H1 (cell line): Measurements from ENCODE around the gene WWC2. TPM values are rescaled to one million over a fixed set of nuclear protein-coding genes. Genes with fewer than 3 reads are reported as not detected.

ENCODE experiments used
- BCL11A ChIP-seq, 2 experiments: IDR thresholded peaks; one replicate each; pipeline ENCODE4 v1.6.1; 2011; ENCODE audit warnings: low read depth in 2 of 2, low read length in 2 of 2, mild to moderate bottlenecking in 2 of 2
- CTBP2 ChIP-seq: IDR thresholded peaks from 2 replicates; pipeline ENCODE4 v1.7.0; 2011; ENCODE audit warnings: borderline replicate concordance, mild to moderate bottlenecking, moderate library complexity, mixed read lengths, low read length; ENCODE audit not compliant: insufficient read depth, insufficient read length
- PHF8 ChIP-seq: fragments of 200-600 bp; sonication (generic); conservative IDR thresholded peaks from 2 replicates; pipeline ENCODE4 v1.7.1; 2012; ENCODE audit warnings: low read depth, mild to moderate bottlenecking, inconsistent platforms, low read length, moderate library complexity
- RNF2 ChIP-seq: fragments of 200-900, 300-1000 bp; sonication (generic); IDR thresholded peaks from 2 replicates; pipeline ENCODE4 v1.7.1; 2016; ENCODE audit warnings: borderline replicate concordance, low read depth, mild to moderate bottlenecking, antibody characterized with exemption, low read length; ENCODE audit not compliant: poor library complexity, severe bottlenecking; ENCODE audit errors: missing control alignments
- polyA plus RNA-seq, 7 experiments: library from polyadenylated mRNA; depleted of rRNA in 3 of 7; stranded (reverse) in 5 of 7; unstranded in 2 of 7; fragments of >200 nt in 5 of 7; fragments of 200-250 nt in 2 of 7; gene quantifications; 1 replicate in 5 of 7; 2 replicates in 1 of 7; 4 replicates in 1 of 7; pipeline versions ENCODE4 v1.2.1 to v1.2.3, GENCODE V29; 2011 to 2013; ENCODE audit warnings: missing spikeins in 2 of 7, mixed read lengths in 2 of 7
- total RNA-seq: library from RNA; stranded (reverse); fragmentation: NEBNext Ultra II Directional; extraction: Animal tissue kit (Norgen Biotek cat#: 25700); gene quantifications from 2 replicates; pipeline ENCODE4 v1.2.1, GENCODE V29; 2021
- TF ChIP-seq, protein P1 (sequence below), 3 experiments: IDR thresholded peaks; 1 replicate in 2 of 3; 2 replicates in 1 of 3; pipeline versions ENCODE4 v1.5.1 to v1.6.1; 2011; ENCODE audit warnings: low read length in 3 of 3, mild to moderate bottlenecking in 3 of 3, inconsistent platforms in 2 of 3, low read depth in 1 of 3, moderate library complexity in 1 of 3; ENCODE audit not compliant: insufficient read depth in 1 of 3; ENCODE audit errors: control extremely low read depth in 1 of 3
- TF ChIP-seq, protein P2 (sequence below): fragments of 300-600 bp; sonication (generic); IDR thresholded peaks from 2 replicates; pipeline ENCODE4 v1.7.1; 2012; ENCODE audit warnings: low read length, moderate library complexity, mild to moderate bottlenecking, inconsistent platforms; ENCODE audit not compliant: insufficient replicate concordance

WWC2 gene
- total and polyA plus RNA-seq, 2 of the 8 experiments (the other 6 are each of a cell fraction or from before 2014, with no cell fraction given) = 17.6 to 135 TPM

DNA sequence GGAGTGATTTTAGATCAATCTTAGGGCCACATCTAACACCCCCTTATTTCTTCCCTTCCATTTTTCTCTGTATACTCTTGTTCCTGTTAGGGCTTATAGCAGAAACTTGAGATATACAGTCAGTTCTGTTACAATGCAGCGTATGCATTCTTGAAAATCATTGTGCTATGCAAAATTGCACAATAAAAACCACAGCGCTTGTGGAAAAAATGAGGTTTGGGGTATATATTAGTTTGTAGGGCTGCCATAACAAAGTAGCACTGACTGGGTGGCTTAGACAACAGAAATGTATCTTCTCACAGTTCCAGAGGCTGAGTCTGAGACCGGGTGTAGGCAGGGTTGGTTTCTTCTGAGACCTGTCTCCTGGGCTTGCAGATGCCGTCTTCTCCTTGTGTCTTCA lies 59.0 kb downstream of the WWC2 start (continued):
- no peak for TF ChIP-seq PHF8
- TF ChIP-seq, protein P1, sequence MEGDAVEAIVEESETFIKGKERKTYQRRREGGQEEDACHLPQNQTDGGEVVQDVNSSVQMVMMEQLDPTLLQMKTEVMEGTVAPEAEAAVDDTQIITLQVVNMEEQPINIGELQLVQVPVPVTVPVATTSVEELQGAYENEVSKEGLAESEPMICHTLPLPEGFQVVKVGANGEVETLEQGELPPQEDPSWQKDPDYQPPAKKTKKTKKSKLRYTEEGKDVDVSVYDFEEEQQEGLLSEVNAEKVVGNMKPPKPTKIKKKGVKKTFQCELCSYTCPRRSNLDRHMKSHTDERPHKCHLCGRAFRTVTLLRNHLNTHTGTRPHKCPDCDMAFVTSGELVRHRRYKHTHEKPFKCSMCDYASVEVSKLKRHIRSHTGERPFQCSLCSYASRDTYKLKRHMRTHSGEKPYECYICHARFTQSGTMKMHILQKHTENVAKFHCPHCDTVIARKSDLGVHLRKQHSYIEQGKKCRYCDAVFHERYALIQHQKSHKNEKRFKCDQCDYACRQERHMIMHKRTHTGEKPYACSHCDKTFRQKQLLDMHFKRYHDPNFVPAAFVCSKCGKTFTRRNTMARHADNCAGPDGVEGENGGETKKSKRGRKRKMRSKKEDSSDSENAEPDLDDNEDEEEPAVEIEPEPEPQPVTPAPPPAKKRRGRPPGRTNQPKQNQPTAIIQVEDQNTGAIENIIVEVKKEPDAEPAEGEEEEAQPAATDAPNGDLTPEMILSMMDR (IDR thresholded peaks at IDR 0.05; ENCODE audit: control extremely low read depth in 1 of 3, insufficient read depth in 1 of 3, low read depth in 1 of 3, low read length in 3 of 3) = no peak
- TF ChIP-seq, protein P2, sequence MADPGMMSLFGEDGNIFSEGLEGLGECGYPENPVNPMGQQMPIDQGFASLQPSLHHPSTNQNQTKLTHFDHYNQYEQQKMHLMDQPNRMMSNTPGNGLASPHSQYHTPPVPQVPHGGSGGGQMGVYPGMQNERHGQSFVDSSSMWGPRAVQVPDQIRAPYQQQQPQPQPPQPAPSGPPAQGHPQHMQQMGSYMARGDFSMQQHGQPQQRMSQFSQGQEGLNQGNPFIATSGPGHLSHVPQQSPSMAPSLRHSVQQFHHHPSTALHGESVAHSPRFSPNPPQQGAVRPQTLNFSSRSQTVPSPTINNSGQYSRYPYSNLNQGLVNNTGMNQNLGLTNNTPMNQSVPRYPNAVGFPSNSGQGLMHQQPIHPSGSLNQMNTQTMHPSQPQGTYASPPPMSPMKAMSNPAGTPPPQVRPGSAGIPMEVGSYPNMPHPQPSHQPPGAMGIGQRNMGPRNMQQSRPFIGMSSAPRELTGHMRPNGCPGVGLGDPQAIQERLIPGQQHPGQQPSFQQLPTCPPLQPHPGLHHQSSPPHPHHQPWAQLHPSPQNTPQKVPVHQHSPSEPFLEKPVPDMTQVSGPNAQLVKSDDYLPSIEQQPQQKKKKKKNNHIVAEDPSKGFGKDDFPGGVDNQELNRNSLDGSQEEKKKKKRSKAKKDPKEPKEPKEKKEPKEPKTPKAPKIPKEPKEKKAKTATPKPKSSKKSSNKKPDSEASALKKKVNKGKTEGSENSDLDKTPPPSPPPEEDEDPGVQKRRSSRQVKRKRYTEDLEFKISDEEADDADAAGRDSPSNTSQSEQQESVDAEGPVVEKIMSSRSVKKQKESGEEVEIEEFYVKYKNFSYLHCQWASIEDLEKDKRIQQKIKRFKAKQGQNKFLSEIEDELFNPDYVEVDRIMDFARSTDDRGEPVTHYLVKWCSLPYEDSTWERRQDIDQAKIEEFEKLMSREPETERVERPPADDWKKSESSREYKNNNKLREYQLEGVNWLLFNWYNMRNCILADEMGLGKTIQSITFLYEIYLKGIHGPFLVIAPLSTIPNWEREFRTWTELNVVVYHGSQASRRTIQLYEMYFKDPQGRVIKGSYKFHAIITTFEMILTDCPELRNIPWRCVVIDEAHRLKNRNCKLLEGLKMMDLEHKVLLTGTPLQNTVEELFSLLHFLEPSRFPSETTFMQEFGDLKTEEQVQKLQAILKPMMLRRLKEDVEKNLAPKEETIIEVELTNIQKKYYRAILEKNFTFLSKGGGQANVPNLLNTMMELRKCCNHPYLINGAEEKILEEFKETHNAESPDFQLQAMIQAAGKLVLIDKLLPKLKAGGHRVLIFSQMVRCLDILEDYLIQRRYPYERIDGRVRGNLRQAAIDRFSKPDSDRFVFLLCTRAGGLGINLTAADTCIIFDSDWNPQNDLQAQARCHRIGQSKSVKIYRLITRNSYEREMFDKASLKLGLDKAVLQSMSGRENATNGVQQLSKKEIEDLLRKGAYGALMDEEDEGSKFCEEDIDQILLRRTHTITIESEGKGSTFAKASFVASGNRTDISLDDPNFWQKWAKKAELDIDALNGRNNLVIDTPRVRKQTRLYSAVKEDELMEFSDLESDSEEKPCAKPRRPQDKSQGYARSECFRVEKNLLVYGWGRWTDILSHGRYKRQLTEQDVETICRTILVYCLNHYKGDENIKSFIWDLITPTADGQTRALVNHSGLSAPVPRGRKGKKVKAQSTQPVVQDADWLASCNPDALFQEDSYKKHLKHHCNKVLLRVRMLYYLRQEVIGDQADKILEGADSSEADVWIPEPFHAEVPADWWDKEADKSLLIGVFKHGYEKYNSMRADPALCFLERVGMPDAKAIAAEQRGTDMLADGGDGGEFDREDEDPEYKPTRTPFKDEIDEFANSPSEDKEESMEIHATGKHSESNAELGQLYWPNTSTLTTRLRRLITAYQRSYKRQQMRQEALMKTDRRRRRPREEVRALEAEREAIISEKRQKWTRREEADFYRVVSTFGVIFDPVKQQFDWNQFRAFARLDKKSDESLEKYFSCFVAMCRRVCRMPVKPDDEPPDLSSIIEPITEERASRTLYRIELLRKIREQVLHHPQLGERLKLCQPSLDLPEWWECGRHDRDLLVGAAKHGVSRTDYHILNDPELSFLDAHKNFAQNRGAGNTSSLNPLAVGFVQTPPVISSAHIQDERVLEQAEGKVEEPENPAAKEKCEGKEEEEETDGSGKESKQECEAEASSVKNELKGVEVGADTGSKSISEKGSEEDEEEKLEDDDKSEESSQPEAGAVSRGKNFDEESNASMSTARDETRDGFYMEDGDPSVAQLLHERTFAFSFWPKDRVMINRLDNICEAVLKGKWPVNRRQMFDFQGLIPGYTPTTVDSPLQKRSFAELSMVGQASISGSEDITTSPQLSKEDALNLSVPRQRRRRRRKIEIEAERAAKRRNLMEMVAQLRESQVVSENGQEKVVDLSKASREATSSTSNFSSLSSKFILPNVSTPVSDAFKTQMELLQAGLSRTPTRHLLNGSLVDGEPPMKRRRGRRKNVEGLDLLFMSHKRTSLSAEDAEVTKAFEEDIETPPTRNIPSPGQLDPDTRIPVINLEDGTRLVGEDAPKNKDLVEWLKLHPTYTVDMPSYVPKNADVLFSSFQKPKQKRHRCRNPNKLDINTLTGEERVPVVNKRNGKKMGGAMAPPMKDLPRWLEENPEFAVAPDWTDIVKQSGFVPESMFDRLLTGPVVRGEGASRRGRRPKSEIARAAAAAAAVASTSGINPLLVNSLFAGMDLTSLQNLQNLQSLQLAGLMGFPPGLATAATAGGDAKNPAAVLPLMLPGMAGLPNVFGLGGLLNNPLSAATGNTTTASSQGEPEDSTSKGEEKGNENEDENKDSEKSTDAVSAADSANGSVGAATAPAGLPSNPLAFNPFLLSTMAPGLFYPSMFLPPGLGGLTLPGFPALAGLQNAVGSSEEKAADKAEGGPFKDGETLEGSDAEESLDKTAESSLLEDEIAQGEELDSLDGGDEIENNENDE = no peak
- no peak for TF ChIP-seq BCL11A (IDR thresholded peaks at IDR 0.05; ENCODE audit: low read depth in 2 of 2, low read length in 2 of 2)
- no peak for TF ChIP-seq RNF2
- no peak for TF ChIP-seq CTBP2
